Neural cell (in vitro differentiated cells): Measurements from ENCODE around the gene SLC8A1. TPM values are rescaled to one million over a fixed set of nuclear protein-coding genes. Genes with fewer than 3 reads are reported as not detected.

ENCODE experiments used
- H2AFZ ChIP-seq: fragments of 200-600, 300-800 bp; sonication (generic), shearing (Covaris generic); 2 replicates; pipeline ENCODE4 v1.6.0; 2014; ENCODE audit warnings: low read depth, mild to moderate bottlenecking, antibody characterized with exemption, low read length, moderate library complexity
- H3F3A ChIP-seq: fragments of 200-600 bp; shearing (Covaris generic); 2 replicates; pipeline ENCODE4 v1.6.1; 2016; ENCODE audit warnings: mild to moderate bottlenecking, moderate library complexity, mixed read lengths, antibody characterized with exemption, low read length; ENCODE audit not compliant: insufficient read depth, poor library complexity, severe bottlenecking
- H3K27ac ChIP-seq: fragments of 200-600, 300-800 bp; sonication (generic), shearing (Covaris generic); 2 replicates; pipeline ENCODE4 v1.5.1; 2014; ENCODE audit warnings: mild to moderate bottlenecking, low read length, moderate library complexity
- H3K27me3 ChIP-seq: fragments of 300-800, 200-600 bp; sonication (generic), shearing (Covaris generic); 2 replicates; pipeline ENCODE4 v1.6.0; 2014; ENCODE audit warnings: mild to moderate bottlenecking, low read depth, low read length, moderate library complexity; ENCODE audit not compliant: insufficient read depth
- H3K36me3 ChIP-seq: fragments of 300-800, 200-600 bp; sonication (generic), shearing (Covaris generic); 2 replicates; pipeline ENCODE4 v1.5.1; 2014; ENCODE audit warnings: mild to moderate bottlenecking, antibody characterized with exemption, low read length, moderate library complexity; ENCODE audit not compliant: insufficient read depth
- H3K4me2 ChIP-seq: fragments of 300-800, 200-600 bp; sonication (generic), shearing (Covaris generic); 2 replicates; pipeline ENCODE4 v1.6.0; 2014; ENCODE audit warnings: mild to moderate bottlenecking, low read length
- H3K4me3 ChIP-seq: fragments of 300-800, 200-600 bp; sonication (generic), shearing (Covaris generic); 2 replicates; pipeline ENCODE4 v1.5.1; 2014; ENCODE audit warnings: mild to moderate bottlenecking, low read length, moderate library complexity
- H3K79me2 ChIP-seq: fragments of 200-600 bp; shearing (Covaris generic); replicated peaks from 2 replicates; pipeline ENCODE4 v1.6.0; 2014; ENCODE audit warnings: mild to moderate bottlenecking, low read length, moderate library complexity; ENCODE audit not compliant: insufficient read depth
- H3K9ac ChIP-seq: fragments of 300-800, 200-600 bp; sonication (generic), shearing (Covaris generic); 2 replicates; pipeline ENCODE4 v1.6.1; 2016; ENCODE audit warnings: mild to moderate bottlenecking, low read length, mixed read lengths
- H3K9me2 ChIP-seq: fragments of 200-600 bp; shearing (Covaris generic); 2 replicates; pipeline ENCODE4 v1.6.1; 2016; ENCODE audit warnings: mild to moderate bottlenecking, low read length, mixed read lengths; ENCODE audit not compliant: insufficient read depth
- H3K9me3 ChIP-seq: fragments of 200-600, 300-800 bp; sonication (generic), shearing (Covaris generic); 2 replicates; pipeline ENCODE4 v1.6.1; 2016; ENCODE audit warnings: mild to moderate bottlenecking, mixed run types, low read length, moderate library complexity, mixed read lengths
- H4K20me1 ChIP-seq: fragments of 200-600 bp; shearing (Covaris generic); 2 replicates; pipeline ENCODE4 v1.6.1; 2016; ENCODE audit warnings: mild to moderate bottlenecking, mixed run types; ENCODE audit not compliant: insufficient read depth
- EP300 ChIP-seq: fragments of 450-650 bp; conservative IDR thresholded peaks from 2 replicates; pipeline ENCODE4 v1.6.1; 2014; ENCODE audit warnings: antibody characterized with exemption, mild to moderate bottlenecking, moderate library complexity; ENCODE audit not compliant: poor library complexity, severe bottlenecking
- EZH2 ChIP-seq: fragments of 200-600, 300-800 bp; shearing (Covaris generic), sonication (generic); IDR thresholded peaks from 2 replicates; pipeline ENCODE4 v1.6.1; 2014; ENCODE audit warnings: antibody characterized with exemption, low read length, borderline replicate concordance, mild to moderate bottlenecking; ENCODE audit not compliant: insufficient read depth, poor library complexity, severe bottlenecking
- MXI1 ChIP-seq: fragments of 450-650 bp; conservative IDR thresholded peaks from 2 replicates; pipeline ENCODE4 v1.6.1; 2014; ENCODE audit warnings: antibody characterized with exemption, mild to moderate bottlenecking; ENCODE audit not compliant: poor library complexity, severe bottlenecking
- POLR2AphosphoS5 ChIP-seq: IDR thresholded peaks from 2 replicates; pipeline ENCODE4 v1.6.1; 2012
- RAD21 ChIP-seq: fragments of 450-650 bp; conservative IDR thresholded peaks from 2 replicates; pipeline ENCODE4 v1.6.1; 2014; ENCODE audit warnings: antibody characterized with exemption, mild to moderate bottlenecking, moderate library complexity
- SMC3 ChIP-seq: fragments of 450-650 bp; conservative IDR thresholded peaks from 2 replicates; pipeline ENCODE4 v1.6.1; 2014; ENCODE audit warnings: antibody characterized with exemption, mild to moderate bottlenecking, moderate library complexity; ENCODE audit not compliant: poor library complexity
- TAF1 ChIP-seq: IDR thresholded peaks from 2 replicates; pipeline ENCODE4 v1.6.1; 2012; ENCODE audit warnings: low read depth
- polyA plus RNA-seq: library from polyadenylated mRNA; depleted of rRNA; stranded (reverse); fragments of >200 nt; gene quantifications from 2 replicates; pipeline ENCODE4 v1.2.3, GENCODE V29; 2014
- TF ChIP-seq, protein P1 (sequence below): fragments of 450-650 bp; IDR thresholded peaks from 2 replicates; pipeline ENCODE4 v1.5.1; 2014; ENCODE audit warnings: antibody characterized with exemption, mild to moderate bottlenecking, moderate library complexity; ENCODE audit not compliant: poor library complexity, severe bottlenecking
- TF ChIP-seq, protein P2 (sequence below): IDR thresholded peaks from 2 replicates; pipeline ENCODE4 v1.6.1; 2012; ENCODE audit warnings: borderline replicate concordance

The SLC8A1 gene
- polyA plus RNA-seq, 1 donor from 2014 or later, result 18.7 TPM

DNA sequence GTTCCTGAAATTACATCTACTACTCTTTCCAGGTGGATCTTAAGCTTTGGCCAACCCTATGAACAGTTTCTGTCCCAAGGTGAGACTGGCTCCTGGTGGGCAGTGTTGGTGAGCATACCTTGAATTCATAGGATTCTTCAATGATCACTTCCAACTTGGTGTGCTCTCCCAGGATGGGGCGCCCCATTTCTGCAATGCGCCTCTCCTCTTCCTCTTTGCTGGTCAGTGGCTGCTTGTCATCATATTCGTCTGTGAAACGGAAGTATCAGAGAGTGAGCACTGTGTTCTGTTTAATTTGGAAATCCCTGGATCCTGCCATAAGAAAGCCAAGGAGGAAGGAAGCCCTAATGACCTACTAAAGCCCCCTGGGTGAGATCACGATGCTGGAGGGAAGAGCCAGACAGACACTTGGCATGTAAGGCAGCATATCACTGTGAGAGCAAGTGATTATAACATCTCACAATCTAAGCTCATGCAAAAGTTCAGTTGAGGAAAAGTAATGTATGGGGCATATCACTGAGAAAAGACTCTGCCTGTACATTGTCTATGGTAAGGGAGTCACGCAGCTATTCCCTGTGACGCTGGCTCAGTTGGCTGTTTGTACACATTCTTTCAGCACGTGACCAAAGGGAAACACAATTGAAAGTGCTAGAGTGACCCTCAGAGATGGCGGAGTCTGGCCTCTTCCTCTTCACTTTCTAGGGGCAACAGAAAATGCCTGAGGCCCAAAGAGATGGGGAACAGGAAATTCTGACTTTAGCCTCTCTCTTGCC, 287.0 kb downstream of the SLC8A1 start:
- peaks cover 4% of the 10 kb centered on the region for H3K36me3 ChIP-seq
- no peak overlapping the region for H3K4me3 ChIP-seq
- no peak overlapping the region for H3K27ac ChIP-seq
- no peaks in the 10 kb centered on the region for H3K27me3 ChIP-seq
- no peaks in the 10 kb centered on the region for H3F3A ChIP-seq
- TF ChIP-seq, protein P1, sequence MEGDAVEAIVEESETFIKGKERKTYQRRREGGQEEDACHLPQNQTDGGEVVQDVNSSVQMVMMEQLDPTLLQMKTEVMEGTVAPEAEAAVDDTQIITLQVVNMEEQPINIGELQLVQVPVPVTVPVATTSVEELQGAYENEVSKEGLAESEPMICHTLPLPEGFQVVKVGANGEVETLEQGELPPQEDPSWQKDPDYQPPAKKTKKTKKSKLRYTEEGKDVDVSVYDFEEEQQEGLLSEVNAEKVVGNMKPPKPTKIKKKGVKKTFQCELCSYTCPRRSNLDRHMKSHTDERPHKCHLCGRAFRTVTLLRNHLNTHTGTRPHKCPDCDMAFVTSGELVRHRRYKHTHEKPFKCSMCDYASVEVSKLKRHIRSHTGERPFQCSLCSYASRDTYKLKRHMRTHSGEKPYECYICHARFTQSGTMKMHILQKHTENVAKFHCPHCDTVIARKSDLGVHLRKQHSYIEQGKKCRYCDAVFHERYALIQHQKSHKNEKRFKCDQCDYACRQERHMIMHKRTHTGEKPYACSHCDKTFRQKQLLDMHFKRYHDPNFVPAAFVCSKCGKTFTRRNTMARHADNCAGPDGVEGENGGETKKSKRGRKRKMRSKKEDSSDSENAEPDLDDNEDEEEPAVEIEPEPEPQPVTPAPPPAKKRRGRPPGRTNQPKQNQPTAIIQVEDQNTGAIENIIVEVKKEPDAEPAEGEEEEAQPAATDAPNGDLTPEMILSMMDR, result no peak
- H4K20me1 ChIP-seq, result no peaks in the 10 kb centered on the region
- no peak overlapping the region for H3K9ac ChIP-seq
- H3K9me2 ChIP-seq, result no peaks in the 10 kb centered on the region
- no peaks in the 10 kb centered on the region for H3K9me3 ChIP-seq
- H3K4me2 ChIP-seq, result no peak overlapping the region
- H2AFZ ChIP-seq, result no peak overlapping the region
- H3K79me2 ChIP-seq, result no peaks in the 10 kb centered on the region

DNA sequence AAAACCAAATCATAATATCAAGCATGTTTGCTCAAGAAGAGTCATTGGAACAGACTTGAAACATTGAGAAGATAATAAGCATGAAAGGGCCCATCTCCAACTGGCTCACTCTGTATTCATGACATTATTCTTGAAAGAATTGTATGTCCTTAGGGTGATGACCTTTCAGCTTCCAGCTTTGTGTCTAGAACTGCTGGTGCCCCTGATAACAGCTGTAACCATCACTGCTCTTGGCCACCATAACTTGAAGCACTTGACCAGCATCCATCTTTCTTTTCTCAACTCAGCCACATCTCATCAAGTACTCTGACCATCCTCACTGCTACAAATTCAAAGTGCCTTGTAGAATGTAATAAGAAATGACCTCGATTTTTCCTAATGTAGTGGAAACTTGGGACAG, 289.9 kb downstream of the SLC8A1 start:
- H4K20me1 ChIP-seq, result no peaks in the 10 kb centered on the region
- no peak overlapping the region for H3K27ac ChIP-seq

More for the DNA sequence above, 289.9 kb downstream of the SLC8A1 start:
- Histone ChIP-seq H3K36me3 (peaks cover 7% of the 10 kb centered on the region), H3K27me3 (no peaks in the 10 kb centered on the region), H3K4me3 (no peak overlapping the region), H2AFZ (no peak overlapping the region), H3K9me3 (no peaks in the 10 kb centered on the region), H3F3A (no peaks in the 10 kb centered on the region), H3K79me2 (no peaks in the 10 kb centered on the region), H3K9ac (no peak overlapping the region), H3K9me2 (no peaks in the 10 kb centered on the region), H3K4me2 (no peak overlapping the region)
- TF ChIP-seq, protein P1, result no peak
- no peak for TF ChIP-seq MXI1
- TF ChIP-seq POLR2AphosphoS5, result no peak
- TF ChIP-seq, protein P2, sequence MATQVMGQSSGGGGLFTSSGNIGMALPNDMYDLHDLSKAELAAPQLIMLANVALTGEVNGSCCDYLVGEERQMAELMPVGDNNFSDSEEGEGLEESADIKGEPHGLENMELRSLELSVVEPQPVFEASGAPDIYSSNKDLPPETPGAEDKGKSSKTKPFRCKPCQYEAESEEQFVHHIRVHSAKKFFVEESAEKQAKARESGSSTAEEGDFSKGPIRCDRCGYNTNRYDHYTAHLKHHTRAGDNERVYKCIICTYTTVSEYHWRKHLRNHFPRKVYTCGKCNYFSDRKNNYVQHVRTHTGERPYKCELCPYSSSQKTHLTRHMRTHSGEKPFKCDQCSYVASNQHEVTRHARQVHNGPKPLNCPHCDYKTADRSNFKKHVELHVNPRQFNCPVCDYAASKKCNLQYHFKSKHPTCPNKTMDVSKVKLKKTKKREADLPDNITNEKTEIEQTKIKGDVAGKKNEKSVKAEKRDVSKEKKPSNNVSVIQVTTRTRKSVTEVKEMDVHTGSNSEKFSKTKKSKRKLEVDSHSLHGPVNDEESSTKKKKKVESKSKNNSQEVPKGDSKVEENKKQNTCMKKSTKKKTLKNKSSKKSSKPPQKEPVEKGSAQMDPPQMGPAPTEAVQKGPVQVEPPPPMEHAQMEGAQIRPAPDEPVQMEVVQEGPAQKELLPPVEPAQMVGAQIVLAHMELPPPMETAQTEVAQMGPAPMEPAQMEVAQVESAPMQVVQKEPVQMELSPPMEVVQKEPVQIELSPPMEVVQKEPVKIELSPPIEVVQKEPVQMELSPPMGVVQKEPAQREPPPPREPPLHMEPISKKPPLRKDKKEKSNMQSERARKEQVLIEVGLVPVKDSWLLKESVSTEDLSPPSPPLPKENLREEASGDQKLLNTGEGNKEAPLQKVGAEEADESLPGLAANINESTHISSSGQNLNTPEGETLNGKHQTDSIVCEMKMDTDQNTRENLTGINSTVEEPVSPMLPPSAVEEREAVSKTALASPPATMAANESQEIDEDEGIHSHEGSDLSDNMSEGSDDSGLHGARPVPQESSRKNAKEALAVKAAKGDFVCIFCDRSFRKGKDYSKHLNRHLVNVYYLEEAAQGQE, result no peak
- no peak for TF ChIP-seq SMC3
- no peak for TF ChIP-seq RAD21
- no peak for TF ChIP-seq TAF1
- TF ChIP-seq EP300, result no peak
- no peak for TF ChIP-seq EZH2
